ENCODE measurements around the gene ARMC7.

Gene ARMC7

DNA sequence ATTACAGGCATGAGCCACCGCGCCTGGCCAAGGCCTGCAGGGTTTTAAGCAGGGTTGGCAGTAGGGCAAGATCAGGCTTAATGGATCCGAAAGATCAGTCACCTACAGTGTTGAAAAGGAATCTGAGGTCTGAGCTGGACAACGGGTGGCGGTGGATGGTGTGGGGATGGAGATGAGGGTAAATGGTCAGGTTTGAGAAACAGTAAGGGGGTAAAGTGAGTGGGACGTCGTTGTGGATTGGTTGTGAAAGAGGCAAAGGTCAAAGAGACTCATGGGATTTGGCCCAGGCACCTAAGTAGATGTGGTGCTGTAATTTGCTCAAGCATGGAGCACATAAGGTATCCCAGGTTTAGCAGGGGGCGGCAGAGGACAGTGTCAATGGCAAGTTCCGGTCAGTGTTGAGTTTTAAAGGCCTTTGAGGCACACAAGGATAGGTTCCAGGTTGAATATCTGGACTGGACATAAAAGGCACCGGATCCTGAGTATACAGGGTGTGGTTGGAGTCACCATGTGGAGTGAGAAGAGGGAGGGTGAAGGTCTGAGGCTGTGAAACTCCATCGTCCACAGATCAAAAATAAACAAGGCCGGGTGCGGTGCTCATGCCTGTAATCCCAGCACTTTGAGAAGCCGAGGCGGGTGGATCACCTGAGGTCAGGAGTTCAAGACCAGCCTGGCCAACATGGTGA, 23.1 kb upstream of the ARMC7 start:
- intact Hi-C loops (cut with micrococcal nuclease), result no loop called here
- Mint-ChIP-seq H3K9me3 (no peaks in the 10 kb centered on the region), H3K36me3 (ENCODE audit: low read depth) (peaks cover 12% of the 10 kb centered on the region), H3K27me3 (peaks cover 8% of the 10 kb centered on the region), H3K4me1 (ENCODE audit: low read depth) (peaks cover 70% of the 10 kb centered on the region), H3K27ac (peak overlapping the region; percentile 93), H3K4me3 (peak overlapping the region; percentile 95)

DNA sequence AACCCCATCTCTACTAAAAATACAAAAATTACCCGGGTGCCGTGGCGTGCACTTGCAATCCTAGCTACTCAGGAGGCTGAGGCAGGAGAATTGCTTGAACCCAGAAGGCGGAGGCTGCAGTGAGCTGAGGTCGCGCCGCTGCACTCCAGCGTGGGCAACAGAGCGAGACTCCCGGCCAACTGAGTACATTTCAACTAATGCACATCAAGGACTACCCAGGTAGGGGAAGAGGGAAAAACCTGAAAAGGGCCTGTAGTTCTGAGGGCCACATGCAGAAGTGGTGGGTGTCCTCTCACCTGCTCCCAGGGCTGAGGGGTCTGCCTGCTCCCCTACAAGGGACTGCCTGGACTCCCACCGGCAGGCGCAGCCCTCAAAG, 22.6 kb upstream of the ARMC7 start:
- no peaks in the 10 kb centered on the region for H3K9me3 Mint-ChIP-seq
- peak overlapping the region; percentile 93 for H3K27ac Mint-ChIP-seq
- intact Hi-C loops (cut with micrococcal nuclease), result no loop called here
- peaks cover 70% of the 10 kb centered on the region for H3K4me1 Mint-ChIP-seq (ENCODE audit: low read depth)
- H3K4me3 Mint-ChIP-seq, result peak overlapping the region; percentile 95
- peaks cover 12% of the 10 kb centered on the region for H3K36me3 Mint-ChIP-seq (ENCODE audit: low read depth)
- peaks cover 4% of the 10 kb centered on the region for H3K27me3 Mint-ChIP-seq

DNA sequence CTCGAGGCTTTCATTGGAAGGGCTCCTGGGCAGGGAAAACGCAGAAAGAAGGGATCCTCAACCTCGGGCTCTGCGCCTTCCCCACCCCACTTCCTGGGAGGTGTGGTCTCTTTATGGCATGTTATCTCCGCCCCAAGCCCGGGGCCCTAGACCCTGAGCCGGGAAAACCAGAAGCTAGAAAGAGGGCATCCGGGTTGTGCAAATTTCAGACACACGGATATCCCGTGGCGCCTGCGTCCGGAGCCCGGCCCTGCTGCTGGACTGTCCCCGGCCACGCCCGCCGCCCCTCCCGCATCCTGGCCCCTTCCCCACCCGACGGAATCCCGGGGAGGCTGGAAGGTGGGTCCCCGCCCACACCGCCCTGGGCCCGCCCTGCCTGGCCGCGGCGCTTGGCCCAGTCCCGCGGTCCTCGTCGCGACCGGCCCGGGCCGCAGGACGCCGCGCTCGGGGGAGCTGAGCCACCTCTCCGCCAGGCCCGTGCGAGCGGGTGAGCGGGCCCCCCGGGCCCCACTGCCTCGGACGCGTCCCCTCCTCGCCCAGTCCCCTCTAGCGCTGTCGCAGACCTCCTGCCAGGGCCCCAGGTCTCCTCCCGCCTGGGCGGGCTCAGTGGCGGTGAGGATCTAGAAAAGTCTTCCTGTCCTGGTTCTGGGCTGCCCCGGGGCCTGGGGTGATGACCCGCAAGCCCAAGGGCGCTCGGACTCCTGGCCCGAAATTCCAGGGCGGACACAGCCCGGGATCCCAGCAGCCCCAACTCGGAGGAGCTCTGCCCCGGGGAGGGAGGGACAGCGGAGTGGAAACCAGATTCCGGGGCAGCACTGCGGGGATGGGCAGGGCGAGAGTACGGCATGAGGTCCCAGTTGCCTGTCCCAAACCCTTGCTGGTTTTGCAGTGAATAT, 22.0 kb upstream of the ARMC7 start, which contains the start of gene SLC16A5:
TSS of gene SLC16A5 (plus strand) at position 397 of the 896 bp plus-strand sequence. CDS start 5,683 bp downstream, outside the sequence.
- Mint-ChIP-seq H3K9me3 (no peaks in the 10 kb centered on the region), H3K27me3 (no peaks in the 10 kb centered on the region), H3K4me1 (ENCODE audit: low read depth) (peaks cover 70% of the 10 kb centered on the region), H3K27ac (peak within 1 kb of the TSS; percentile 93), H3K36me3 (ENCODE audit: low read depth) (peaks cover 12% of the 10 kb centered on the region), H3K4me3 (peak within 1 kb of the TSS; percentile 95)
- intact Hi-C loops (cut with micrococcal nuclease), result no loop called here

DNA sequence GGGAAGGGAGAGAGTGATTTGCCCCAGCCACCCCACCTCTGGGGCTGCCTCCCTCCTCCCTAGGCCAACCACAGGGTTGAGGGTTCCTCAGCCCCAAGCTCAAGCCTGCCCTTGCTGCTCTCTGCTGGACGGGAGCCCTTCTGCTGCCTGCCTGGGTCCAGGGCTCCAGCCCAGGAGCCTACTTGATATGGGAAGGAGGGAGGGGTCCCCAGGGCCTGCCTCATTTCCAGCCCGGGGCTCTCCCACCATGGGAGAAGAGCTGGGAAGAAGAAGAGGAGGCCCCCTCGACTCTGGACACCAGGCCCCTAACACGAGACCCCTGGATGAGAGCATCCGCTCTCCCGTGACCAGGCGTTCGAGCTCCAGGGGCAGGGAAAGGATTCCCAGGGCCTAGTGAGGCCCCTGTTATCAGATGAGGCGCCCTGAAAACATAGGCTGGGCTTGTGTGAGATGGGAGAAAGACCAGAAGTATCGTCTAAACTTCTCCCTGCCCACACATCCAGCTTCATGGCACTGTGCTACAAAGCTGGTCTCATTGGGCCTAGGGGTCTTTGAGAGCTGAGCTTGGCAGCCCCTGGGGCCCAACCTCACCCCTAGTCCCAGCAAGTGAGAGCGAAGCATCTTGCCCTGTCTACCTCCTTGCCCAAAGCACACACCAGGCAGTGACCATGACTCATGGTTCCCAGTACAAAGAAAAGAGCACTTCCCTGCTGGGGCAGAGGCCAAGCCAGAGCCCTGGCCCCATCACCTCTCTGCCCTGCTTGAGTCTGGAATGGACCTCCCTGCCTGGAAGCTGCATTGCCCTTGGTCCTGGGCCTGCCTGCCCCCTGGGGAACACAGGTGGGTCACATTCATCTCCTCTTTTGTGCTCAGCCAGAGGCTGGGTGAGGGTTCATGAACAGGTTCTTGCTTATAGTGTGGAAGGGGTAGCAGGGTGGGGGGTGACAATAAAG, 21.0 kb upstream of the ARMC7 start:
- intact Hi-C loops (cut with micrococcal nuclease), result no loop called here
- Mint-ChIP-seq H3K9me3 (no peaks in the 10 kb centered on the region), H3K27me3 (no peaks in the 10 kb centered on the region), H3K4me1 (ENCODE audit: low read depth) (peaks cover 80% of the 10 kb centered on the region), H3K36me3 (ENCODE audit: low read depth) (peaks cover 15% of the 10 kb centered on the region), H3K27ac (peak overlapping the region; percentile 93), H3K4me3 (peak overlapping the region; percentile 95)

DNA sequence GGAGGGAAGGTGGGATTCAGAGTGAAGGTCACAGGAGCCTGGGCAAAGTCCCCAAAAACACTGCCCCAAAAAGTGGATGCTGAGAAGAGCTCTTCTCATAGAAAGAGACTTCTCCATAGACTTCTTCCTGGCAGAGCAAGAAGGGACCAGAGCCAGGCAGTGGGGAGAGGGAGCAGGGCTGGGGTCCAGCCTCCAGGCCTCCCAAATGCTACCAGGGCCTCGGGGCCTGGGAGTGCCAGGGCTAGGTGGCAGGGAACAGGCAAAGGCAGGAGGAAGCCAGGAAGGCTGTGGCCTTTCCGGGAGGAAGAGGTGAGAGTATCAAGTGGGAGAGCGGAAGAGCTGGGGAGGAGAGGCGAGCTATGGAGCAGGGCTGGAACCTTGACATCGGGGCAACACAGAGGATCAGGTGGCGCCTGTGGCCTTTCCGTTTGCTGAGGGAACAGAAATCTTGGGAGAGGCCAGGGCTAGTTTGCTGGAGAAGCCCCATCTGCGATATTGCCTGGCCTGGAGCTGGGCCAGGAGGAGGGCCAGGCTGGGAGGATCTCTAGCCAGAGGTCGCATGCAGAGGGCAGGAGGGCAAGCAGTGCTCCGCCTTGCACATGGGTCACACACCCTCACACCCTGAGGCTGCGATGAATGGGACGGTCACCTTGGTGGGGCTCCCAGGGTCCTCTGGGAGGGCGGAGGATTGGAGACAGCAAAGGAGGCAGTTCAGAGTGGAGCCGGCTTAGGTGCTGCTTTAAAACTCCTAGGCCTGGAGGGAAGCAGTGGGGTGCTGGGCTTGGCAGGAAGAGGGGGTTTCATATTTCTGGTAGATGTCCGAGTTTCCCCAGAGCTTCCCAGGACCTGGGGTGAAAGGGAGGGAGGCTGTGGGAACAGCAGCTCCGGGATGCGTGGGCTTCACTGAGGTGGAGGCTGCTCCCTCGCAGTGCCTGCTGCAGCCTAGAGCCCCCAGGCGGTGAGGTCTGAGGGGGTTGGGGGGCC, 18.6 kb upstream of the ARMC7 start:
- peak overlapping the region; percentile 27 for H3K4me3 Mint-ChIP-seq
- H3K4me1 Mint-ChIP-seq (ENCODE audit: low read depth), result peaks cover 88% of the 10 kb centered on the region
- H3K27ac Mint-ChIP-seq, result peak overlapping the region; percentile 57
- intact Hi-C loops (cut with micrococcal nuclease), result no loop called here
- no peaks in the 10 kb centered on the region for H3K27me3 Mint-ChIP-seq
- H3K36me3 Mint-ChIP-seq (ENCODE audit: low read depth), result peaks cover 27% of the 10 kb centered on the region
- no peaks in the 10 kb centered on the region for H3K9me3 Mint-ChIP-seq

DNA sequence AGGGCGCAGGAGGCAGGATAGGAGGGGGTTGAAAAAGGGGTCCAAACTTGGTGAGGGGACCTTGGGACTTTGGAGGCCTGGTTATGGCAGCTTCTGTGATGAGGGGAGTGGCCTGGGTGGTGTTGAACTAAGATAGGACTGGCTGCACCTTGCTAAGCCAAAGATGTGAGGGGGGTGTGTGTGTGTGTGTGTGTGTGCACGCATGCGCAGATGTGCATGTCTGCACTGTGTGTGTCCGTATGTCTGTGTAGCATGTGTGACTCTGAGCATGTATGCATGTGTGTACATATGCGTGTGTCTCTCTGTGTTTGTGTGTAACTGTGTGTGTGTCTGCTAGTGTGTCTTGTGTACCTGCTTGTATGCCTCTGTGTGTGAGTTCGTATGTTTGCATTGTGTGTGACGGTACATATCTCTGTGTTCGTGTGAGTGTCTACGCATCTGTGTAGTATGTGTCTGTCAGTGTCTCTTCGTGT, 17.9 kb upstream of the ARMC7 start:
- Mint-ChIP-seq H3K27ac (peak overlapping the region; percentile 61), H3K4me3 (no peak overlapping the region), H3K9me3 (no peaks in the 10 kb centered on the region), H3K4me1 (ENCODE audit: low read depth) (peaks cover 86% of the 10 kb centered on the region), H3K27me3 (no peaks in the 10 kb centered on the region), H3K36me3 (ENCODE audit: low read depth) (peaks cover 28% of the 10 kb centered on the region)
- intact Hi-C loops (cut with micrococcal nuclease), result no loop called here

DNA sequence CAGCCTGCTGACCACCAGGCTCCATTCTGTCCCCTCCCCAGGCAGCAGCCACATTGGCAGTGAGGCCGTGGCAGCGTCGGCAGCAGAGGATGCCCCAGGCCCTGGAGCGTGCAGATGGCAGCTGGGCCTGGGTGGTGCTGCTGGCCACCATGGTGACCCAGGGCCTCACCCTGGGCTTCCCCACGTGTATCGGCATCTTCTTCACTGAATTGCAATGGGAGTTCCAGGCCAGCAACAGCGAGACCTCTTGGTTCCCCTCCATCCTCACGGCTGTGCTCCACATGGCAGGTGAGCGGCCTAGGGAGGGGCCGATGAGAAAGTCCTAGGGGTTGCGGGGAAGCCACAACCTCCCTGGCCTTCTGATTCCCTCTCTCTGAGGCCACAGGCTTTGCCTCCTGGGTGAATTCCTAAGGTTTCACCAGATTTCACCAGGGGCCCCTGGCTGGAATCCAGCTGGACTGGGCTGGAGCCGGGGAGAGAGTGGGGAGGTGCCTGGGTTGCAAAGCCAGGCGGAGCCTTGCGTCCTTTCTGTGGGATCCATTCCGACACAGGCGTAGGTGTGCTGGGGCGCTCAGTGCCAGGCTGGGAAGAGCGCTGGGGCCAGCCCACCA, 16.1 kb upstream of the ARMC7 start:
- intact Hi-C loops (cut with micrococcal nuclease), result no loop called here
- Mint-ChIP-seq H3K4me1 (ENCODE audit: low read depth) (peaks cover 78% of the 10 kb centered on the region), H3K4me3 (no peak overlapping the region), H3K36me3 (ENCODE audit: low read depth) (peaks cover 40% of the 10 kb centered on the region), H3K27ac (peak overlapping the region; percentile 61), H3K27me3 (no peaks in the 10 kb centered on the region), H3K9me3 (no peaks in the 10 kb centered on the region)

DNA sequence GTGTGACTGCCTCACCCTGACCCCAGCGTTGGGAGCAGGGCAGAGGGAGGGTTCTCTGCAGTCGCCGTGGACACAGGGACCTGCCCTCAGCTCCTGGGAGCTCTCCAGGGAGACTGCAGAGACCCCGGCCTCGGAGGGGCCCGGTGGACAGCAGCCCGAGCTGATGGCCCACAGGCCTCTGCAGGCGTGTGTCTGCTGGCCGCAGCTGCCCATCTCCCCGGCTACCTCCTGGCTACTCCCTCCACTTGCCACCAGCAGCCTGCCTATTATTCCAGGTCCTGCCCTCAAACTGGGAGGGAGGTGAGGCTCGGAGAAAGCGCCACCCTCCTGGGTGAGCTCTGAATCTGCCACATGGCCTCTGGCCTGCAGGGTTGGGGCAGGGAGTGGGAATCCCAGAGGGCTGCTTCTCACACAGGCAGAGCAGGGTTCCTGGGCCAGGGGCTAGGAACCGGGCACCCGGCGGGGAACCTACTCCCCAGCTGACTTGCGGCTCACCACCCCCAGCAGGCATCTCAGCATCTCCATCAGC, 14.8 kb upstream of the ARMC7 start:
- Mint-ChIP-seq H3K27ac (no peak overlapping the region), H3K27me3 (no peaks in the 10 kb centered on the region), H3K4me1 (ENCODE audit: low read depth) (peaks cover 70% of the 10 kb centered on the region), H3K36me3 (ENCODE audit: low read depth) (peaks cover 51% of the 10 kb centered on the region), H3K9me3 (no peaks in the 10 kb centered on the region), H3K4me3 (no peak overlapping the region)
- intact Hi-C loops (cut with micrococcal nuclease), result no loop called here

DNA sequence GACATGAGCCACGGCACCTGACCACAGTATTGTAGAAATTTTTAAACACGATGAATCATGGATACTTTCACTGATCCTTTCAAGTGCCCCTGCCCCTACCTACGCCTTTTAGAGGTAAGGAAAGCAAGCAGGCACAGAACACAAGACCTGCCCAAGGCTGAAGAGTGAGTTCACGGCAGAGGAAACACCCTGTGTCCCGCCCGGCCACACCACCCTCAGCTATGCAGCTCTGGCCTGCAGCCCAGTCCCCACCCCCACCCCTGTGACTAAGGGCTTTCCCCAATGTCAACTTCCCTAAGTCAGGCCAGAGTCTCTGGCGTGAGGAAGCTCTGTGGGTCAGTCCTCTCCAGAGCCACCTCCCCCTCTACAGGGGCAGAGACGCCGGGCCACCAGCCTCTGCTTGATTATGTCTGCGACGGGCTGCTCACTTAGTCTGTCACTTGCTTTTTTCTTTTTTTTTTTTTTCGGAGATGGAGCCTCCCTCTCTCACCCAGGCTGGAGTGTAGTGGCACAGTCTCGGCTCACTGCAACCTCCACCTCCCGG, 13.6 kb upstream of the ARMC7 start:
- H3K4me3 Mint-ChIP-seq, result peak overlapping the region; percentile 7
- H3K27ac Mint-ChIP-seq, result peak overlapping the region; percentile 52
- H3K9me3 Mint-ChIP-seq, result no peaks in the 10 kb centered on the region
- intact Hi-C loops (cut with micrococcal nuclease), result no loop called here
- H3K4me1 Mint-ChIP-seq (ENCODE audit: low read depth), result peaks cover 58% of the 10 kb centered on the region
- H3K36me3 Mint-ChIP-seq (ENCODE audit: low read depth), result peaks cover 59% of the 10 kb centered on the region
- H3K27me3 Mint-ChIP-seq, result no peaks in the 10 kb centered on the region

DNA sequence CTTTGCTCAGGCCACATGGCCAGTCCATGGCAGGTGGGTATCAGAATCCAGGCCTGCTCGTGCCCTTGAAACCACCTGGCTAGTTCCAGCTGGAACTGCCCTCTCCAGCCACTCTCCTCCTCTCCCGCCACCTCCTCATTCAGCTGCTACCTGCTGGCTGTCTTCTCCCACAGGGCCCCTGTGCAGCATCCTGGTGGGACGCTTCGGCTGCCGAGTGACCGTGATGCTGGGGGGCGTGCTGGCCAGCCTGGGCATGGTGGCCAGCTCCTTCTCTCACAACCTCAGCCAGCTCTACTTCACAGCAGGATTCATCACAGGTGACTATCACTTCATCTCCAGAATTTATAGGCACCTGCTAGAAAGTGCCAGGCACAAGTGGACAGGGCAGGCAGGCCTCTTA, 11.9 kb upstream of the ARMC7 start:
- H3K27me3 Mint-ChIP-seq, result no peaks in the 10 kb centered on the region
- peaks cover 55% of the 10 kb centered on the region for H3K4me1 Mint-ChIP-seq (ENCODE audit: low read depth)
- peaks cover 65% of the 10 kb centered on the region for H3K36me3 Mint-ChIP-seq (ENCODE audit: low read depth)
- intact Hi-C loops (cut with micrococcal nuclease), result no loop called here
- no peak overlapping the region for H3K4me3 Mint-ChIP-seq
- H3K27ac Mint-ChIP-seq, result no peak overlapping the region
- no peaks in the 10 kb centered on the region for H3K9me3 Mint-ChIP-seq

DNA sequence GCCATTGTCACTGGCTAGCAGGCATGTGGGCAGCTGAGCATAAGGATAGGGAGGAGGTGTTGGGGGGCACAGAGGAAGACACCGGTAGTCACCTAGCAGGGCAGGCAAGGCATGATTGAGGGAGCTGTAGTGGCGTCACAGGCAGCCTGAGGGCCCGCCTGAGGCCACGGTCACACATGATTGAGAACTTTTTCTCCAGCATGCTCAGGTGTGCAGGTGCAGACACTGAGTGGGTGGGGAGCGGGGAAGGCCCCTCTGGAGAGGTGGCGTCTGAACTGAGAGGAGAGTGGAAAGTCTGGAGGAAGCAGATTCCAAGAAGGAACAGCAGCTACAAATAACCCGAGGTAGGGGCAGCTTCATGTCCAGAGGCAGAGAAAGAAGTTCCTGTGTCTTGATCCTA, 10.9 kb upstream of the ARMC7 start:
- intact Hi-C loops (cut with micrococcal nuclease), result no loop called here
- peaks cover 67% of the 10 kb centered on the region for H3K36me3 Mint-ChIP-seq (ENCODE audit: low read depth)
- H3K27me3 Mint-ChIP-seq, result no peaks in the 10 kb centered on the region
- no peak overlapping the region for H3K27ac Mint-ChIP-seq
- no peaks in the 10 kb centered on the region for H3K9me3 Mint-ChIP-seq
- H3K4me3 Mint-ChIP-seq, result no peak overlapping the region
- H3K4me1 Mint-ChIP-seq (ENCODE audit: low read depth), result peaks cover 45% of the 10 kb centered on the region

Measured in dendritic cell treated with granulocyte-macrophage colony-stimulating factor and Interleukin-4, amounts not matched to agents 40 ng/mL and 50 ng/mL, for 4 days (primary cell).